AG08395 (cell line): ENCODE results near the gene RNPC3.
A peak's percentile ranks its signal among the peaks of the same experiment; 100 is the strongest.

Source experiments
- DNase-seq: peaks from one replicate; pipeline ENCODE4 v3.0.0; 2012; ENCODE audit warnings: mixed read lengths, low spot score

The RNPC3 gene, protein sequence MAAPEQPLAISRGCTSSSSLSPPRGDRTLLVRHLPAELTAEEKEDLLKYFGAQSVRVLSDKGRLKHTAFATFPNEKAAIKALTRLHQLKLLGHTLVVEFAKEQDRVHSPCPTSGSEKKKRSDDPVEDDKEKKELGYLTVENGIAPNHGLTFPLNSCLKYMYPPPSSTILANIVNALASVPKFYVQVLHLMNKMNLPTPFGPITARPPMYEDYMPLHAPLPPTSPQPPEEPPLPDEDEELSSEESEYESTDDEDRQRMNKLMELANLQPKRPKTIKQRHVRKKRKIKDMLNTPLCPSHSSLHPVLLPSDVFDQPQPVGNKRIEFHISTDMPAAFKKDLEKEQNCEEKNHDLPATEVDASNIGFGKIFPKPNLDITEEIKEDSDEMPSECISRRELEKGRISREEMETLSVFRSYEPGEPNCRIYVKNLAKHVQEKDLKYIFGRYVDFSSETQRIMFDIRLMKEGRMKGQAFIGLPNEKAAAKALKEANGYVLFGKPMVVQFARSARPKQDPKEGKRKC

DNA sequence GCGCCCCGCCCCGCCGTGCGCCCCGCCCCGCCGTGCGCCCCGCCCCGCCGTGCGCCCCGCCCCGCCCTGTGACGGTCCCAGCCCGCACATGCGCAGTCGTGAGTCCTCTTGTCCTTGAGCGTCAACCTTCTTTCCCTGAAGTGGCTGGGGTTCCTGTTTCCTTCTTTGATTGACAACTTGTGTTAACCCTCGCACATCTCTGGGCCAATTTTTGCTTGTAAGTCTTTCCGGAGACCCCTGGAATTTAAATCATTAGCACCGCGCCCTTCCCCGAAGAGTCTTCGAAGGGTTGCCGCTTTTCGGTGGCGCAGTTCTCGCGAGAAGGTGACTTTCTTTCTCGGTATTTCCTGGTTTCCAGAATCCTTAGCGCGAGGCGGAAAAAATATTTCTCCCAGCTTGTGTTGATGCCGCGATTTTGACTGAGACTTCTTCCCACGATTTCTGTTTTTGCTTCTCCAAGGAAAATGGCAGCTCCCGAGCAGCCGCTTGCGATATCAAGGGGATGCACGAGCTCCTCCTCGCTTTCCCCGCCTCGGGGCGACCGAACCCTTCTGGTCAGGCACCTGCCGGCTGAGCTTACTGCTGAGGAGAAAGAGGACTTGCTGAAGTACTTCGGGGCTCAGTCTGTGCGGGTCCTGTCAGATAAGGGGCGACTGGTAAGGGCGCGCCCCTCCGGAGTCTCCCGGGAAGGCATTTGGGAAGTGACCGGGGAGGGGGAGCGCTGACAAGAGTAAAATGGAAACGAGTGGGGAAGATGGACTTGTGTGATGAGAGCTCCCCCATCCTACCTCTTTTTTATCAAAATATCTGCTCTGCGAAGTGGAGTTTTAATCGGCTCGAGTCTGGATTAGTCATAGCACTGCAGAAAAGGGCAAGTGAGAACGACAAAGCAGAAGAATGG, at the start of gene RNPC3:
Gene RNPC3, plus strand, starts transcription at position 93 of the 901 bp plus-strand sequence. Its CDS starts 372 bp downstream, at position 465.
- peak; percentile 92 for DNase-seq

DNA sequence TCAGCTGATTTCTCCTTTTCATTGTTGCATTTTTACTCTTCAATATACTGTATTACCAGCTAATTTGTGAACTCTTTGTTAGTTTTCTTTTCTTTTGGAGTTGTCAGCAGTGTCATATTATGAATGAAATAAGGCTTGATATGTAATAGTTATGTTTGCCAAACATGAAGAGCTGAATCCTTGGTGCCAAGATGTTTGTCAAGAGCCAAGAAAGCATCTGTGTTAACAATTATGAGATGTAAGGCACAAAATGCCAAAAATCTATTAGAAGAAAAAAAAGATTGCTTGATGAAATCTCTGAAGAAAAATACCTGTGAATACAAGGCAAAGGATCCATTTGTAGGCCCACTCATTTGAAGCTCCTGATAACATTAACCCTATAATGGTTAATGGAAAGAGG, 48.4 kb upstream of the RNPC3 start:
- DNase-seq, result no peak

DNA sequence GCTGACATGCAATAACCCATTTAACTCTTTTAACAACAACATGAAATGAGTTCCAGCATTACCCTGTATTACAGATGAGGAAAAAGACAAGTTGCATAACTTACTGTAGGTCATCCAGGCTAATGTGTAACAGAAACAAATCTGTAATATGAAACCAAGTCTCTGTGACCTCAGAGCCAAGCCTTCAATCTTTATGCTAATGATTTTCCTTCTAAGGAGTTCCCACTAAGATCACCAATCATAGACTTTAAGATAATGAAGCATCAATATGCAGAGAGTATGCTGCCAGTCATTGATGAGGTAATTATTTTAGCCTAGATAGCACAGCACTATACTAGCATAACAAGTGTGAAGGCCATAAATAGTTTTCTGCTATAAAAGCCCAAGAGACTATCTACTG, 35.6 kb upstream of the RNPC3 start:
- DNase-seq, result no peak

DNA sequence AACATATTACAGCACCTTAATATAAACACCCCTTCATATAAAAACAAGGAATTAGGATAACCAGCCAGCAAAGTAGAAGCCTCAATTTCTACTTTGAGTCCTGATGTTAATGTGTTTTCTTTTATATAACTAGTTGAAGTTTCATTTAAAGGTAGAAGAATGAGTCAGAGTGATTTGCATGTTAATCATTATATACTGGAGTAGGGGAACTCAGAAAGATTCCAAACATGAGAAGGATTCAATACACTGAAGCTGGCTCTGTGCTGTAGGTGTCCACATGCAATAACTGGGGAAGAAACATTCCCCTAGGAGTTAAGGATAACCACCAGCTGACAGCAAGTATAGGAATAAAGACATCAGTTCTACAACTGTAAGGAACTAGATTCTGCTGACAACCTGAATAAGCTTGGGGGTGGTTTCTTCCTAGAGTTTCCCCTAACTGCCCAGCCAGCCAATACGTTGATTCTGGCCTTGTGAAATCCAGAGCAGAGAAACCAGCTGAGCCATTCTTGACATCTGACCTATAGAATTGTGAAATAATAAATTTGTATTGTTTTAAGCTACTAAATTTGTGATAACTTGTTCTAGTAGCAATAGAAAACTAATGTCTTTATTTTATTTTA, 33.4 kb upstream of the RNPC3 start:
- DNase-seq, result no peak

DNA sequence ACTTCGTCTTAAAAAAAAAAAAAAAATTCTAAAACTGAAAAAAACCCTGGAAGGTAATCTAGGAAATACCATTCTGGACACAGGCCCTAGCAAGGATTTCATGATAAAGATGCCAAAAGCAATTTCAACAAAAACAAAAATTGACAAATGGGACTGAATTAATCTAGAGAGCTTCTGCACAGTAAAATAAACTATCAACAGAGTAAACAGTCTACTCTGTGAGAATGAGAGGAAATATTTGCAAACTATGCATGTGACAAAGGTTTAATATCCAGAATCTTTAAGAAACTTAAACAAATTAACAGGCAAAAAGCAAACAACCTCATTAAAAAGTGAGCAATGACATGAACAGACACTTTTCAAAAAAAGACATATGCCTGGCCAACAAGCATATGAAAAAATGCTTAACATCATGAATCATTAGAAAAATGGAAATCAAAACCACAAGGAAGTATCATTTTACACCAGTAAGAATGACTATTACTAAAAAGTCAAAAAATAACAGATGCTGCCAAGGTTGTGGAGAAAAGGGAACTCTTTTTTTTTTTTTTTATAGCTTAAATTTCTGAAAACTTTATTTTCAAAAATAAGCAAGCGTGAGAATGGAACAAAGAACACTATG, 29.4 kb upstream of the RNPC3 start:
- no peak for DNase-seq

DNA sequence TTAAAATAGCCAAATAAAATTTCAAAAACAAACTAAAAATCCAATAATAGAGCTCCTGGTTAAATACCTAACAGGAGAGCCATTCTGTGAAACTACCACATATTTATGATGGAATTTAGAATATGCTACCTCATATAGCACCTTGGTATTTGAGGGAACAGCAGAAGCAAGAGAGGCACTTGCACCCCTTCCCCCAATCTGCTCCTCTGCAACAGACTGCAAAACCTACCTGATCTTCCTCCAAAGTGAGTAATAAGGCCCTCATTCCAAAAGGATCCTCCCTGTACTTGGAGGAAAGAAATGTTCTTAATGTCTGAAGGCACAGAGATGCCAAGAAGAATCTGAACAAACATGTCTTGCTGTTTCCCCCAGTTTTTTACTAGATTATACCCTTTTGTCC, 28.1 kb upstream of the RNPC3 start:
- no peak for DNase-seq

DNA sequence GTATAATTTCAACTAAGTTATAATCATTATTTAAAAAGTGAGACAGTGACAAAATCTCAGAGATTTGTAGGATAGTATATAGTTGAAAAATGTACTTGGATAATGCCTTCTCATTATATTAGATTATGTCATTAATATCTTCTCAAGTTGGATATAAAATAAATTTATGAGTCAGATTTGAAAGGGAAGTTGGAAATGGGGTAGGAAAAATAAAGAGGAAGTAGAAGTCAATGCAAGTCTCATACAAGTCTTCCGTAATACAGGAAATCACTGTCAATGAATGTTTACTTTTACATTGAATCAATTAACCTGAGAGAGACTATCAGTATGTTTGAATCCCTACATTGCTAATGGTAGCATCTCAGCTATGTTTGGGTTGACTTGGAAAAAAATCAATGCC, 16.2 kb upstream of the RNPC3 start:
- no peak for DNase-seq

DNA sequence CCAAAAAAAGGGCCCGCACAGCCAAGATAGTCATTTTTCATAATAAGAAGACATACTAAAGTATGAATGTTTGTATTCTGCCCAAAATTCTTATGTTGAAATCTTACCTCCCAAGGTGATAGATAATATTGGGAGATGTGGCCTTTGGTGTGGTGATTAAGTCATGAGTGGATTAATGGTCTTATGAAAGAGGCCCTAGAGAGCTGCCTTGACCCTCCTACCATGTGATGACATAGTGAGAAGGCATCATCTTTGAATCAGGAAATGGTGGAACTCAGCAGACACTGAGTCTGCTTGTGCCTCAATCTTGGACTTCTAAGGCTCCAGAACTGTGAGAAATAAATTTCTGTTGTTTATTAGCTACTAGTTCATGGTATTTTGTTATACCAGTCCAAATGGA, 11.8 kb upstream of the RNPC3 start:
- no peak for DNase-seq

DNA sequence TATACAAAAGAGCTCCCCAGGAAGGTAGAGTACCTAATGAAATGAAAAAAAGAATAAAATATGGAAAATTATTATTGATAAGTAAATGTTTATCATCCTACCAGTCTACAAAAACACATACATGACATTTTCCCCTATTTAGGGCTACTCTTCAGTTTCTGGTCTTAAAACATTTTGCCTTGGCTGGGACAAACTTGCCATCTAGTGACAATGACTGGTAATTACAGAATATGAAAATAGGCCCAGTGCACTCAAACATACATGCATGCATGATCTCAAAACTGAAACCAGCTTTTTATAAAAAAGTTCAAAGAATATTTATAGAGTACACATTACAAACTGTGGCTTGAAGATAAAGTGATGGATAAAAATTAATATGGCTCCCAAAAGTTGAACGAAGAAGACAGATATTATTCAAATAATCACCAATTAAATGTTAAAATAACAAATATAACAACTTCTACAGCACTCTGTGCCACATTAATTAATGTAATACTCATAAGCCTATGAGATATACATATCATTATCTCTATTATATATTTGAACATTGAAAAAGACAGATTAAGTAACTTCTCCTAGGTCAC, 10.5 kb upstream of the RNPC3 start:
- peak; percentile 44 for DNase-seq

DNA sequence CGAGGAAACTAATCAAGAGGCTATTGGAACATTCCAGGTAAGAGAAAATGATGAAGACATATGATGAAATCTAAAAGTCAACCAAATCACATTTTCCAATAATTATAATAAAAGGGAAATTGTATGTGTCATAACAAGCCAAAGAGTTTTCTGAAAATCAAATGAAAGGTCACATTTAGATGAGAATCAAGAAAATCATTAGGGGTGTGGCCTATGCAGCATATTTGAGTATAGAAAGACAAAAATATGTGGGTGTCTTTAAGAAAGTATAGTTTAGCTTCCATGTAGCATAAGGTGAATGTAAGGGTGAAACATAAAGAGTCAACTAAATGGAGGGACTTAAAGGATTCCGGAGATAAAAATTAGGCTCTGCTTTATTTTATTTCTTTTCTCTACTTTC, 9.2 kb upstream of the RNPC3 start:
- DNase-seq, result no peak

DNA sequence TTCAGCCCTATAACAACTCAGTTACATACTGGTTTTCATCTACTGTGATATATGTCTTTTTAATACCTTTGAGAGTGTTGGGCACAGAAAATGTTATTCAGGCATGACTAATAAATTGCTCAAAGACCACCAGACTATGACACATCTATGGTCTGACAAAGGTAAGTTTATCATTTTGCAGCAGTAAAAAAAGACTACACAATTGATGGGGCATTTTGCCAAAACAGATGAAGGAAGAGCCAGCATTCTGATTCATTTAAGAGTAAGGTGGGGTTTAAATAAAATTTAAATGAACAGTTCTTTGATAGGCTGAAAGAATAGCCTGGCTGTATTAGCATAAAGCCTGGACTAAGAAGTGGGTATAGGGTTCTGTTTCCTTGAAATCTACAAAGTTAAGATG, 8.8 kb upstream of the RNPC3 start:
- DNase-seq, result no peak

DNA sequence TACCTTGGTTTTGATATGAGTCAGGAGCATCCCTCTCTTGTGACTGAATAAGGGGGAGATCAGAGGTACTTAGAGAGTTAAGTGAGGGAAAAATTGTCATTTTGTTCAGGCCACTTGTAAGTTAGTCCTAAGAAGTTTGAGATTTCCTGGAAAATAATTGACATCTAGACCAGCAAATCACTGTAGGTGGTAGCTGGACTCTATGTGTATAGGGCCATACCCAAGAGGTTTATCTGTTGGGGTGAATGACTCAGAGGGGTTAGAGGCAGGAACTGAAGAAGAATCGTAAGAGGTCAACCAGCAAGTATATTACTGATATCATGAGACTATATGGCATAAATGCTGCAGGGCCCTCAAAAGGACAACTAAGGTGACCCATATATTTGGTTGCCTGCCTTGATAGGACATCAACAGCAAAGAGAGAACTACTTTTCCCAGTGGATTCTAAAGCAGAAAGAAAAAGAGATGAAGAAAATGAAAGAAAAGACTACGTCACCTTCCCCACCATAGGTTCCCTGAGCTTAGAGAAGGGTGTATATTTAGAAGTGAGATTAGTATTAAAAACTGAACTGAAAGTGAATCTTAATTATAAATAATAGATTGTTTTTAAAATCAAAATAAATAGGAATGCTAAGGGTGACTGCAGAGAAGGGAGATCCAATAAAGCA, 8.0 kb upstream of the RNPC3 start:
- DNase-seq, result no peak

DNA sequence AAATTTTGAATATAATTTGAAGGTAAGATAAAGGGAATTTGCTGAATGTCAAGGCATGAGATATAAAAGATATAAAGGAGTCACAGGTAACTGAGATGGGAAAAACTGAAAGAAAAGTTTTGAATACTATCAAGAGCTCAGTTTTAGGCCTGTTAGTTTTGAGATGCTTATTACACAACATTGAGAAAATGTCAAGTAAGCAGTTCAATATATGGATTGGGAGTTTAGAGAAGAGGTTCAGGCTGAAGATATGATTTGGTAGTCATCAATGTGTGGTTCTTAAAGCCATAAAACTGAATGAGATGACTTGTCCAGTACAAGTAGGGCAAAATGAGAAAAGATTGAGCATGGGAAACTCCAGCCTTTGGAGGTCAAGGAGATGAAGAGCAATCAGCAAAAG, 4.7 kb upstream of the RNPC3 start:
- DNase-seq, result no peak

DNA sequence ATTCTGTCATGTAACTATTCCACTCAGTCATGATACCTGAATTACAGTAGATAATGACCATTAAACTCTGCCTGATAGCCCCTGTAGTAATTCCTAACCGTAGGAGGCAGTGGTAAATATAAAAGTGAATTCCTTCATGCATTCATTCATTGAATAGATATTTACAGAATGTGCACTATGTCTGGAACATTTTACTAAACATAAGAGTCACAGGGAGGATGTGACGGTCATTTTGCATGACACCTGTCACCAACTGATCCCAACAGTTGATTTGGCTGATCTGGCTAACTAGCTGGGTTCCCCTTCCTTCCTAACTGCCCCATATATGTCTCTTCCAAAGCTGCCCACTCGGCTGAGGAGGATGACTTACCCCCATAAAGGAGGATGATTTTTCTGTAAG, 2.2 kb upstream of the RNPC3 start:
- no peak for DNase-seq

DNA sequence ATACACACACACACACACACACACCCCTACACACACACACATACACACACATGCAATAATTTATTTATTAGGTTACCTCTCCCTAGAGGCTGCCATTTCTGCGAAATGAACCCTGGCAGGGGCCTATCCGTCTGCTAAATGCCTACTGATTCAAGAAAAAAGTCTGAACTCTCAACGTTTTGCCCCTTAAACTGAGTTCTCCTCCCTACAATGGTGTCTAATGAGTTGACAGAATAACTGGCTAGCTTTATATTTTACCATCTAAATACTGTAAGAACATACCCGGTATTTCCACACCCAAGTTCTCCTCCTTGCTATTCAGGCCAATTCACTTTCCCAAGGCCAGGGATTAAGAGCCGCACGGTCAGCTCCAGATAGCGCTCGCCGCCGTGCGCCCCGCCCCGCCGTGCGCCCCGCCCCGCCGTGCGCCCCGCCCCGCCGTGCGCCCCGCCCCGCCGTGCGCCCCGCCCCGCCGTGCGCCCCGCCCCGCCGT, 339 bp upstream of the RNPC3 start:
- DNase-seq, result peak; percentile 67

DNA sequence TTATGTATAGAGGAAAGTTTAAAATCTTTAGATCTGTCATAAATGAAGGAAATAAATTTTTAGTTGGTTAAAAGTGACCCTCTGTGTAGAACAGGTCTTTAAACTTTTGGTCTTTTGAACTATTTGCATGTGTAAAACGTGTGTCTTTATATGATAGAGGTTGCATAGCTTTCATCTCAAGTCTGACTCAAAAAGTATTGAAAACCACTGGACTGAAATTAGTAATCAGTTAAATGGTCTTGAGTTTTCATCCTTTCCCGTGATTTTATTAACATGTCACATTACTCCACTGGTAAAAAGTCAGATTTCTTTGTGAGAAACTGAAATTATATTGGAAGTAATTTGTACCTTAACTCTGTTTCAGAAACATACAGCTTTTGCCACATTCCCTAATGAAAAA, 1.8 kb downstream of the RNPC3 start:
- no peak for DNase-seq

DNA sequence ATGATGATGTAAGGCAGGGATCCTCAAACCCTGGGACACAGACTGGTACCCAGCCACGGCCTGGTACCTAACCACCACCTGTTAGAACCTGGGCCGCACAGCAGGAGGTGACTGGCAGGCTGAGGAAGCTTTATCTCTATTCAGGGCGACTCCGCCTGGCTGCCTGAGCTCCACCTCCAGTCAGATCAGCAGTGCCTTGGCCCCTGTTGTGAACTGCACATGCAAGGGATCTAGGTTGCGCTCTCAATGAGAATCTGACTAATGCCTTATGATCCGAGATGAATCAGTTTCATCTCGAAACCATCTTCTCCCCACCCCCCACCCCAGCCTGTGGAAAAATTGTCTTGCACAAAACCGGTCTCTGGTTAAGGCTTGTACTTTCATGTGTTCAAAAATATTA, 4.2 kb downstream of the RNPC3 start:
- DNase-seq, result no peak

DNA sequence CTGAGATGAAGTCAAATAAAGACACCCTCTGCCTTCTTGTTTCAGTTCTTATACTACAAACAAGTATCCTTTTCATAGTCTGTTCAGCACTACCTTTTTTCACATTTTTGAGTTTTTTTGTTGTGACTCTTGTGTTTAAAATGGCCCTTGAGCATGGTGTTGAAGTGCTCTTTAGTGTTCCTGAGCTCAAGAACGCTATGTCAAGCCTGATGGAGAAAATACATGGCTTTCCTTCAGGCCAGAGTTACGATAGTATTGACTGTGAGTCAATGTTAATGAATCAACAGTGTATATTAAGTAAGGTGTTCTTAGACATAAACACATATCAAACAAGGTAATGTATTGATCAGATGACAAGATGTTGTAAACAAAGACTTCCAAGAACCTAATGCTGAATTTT, 12.7 kb downstream of the RNPC3 start:
- DNase-seq, result no peak

DNA sequence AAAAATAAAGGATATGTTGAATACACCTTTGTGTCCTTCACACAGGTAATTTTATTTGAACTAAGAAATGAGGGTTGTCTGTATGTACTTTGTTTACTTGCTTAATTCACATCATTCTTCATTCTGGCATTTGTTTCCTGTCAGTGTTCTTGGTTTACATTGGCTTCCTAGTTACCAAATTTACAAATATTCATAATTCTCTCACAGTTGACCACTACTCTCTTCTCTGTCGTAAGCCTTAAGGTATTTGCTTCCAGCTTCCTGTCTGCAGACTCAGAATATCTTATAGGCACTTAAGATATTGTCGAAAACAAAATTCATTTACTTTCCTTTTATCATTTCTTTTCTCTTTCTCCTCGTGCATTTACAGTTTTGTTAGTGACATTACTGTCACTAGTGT, 15.9 kb downstream of the RNPC3 start:
- no peak for DNase-seq

DNA sequence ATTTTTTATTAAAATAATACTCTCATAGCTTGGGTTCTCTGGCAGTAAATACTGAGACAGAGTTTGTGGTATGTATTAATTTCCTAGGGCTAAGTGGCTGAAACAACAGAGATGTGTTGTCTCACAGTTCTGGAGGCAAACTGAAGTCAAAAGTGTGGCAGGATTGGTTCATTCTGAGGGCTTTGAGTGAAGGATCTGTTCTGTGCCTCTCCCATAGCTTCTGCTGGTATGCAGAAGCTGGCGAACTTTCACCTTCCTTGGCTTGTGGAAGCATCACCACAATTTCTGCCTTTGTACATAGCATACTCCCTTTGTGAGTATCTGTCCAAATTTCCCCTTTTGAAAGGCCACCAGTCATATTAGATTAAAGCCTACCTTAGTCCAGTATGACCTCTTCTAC, 21.0 kb downstream of the RNPC3 start:
- DNase-seq, result no peak

DNA sequence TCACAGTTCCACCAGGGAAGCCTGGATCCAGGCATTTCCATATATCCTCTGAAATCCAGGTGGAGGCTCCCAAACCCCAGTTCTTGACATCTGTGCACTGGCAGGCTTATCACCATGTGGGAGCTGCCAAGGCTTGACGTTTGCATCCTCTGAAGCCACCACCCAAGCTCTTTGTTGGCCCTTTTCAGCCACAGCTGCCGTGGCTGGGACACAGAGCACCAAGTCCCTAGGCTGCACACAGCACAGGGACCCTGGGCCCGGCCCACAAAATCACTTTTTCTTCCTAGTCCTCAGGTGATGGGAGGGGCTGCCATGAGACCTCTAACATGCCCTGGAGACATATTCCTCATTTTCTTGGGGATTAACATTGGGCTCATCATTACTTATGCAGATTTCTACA, 22.3 kb downstream of the RNPC3 start:
- DNase-seq, result no peak
